Left forelimb (tissue), 1 donor: ENCODE measurements around the gene POMZP3.
"Not testable (repeated sequence)": the region's sequence is repeated elsewhere in the genome, so short reads cannot be mapped to it uniquely, and the experiment has no call there.

ENCODE experiments used
- DNase-seq: peaks from one replicate; pipeline ENCODE4 v3.0.0-alpha.2; 2018; ENCODE audit warnings: low spot score

Gene POMZP3

DNA sequence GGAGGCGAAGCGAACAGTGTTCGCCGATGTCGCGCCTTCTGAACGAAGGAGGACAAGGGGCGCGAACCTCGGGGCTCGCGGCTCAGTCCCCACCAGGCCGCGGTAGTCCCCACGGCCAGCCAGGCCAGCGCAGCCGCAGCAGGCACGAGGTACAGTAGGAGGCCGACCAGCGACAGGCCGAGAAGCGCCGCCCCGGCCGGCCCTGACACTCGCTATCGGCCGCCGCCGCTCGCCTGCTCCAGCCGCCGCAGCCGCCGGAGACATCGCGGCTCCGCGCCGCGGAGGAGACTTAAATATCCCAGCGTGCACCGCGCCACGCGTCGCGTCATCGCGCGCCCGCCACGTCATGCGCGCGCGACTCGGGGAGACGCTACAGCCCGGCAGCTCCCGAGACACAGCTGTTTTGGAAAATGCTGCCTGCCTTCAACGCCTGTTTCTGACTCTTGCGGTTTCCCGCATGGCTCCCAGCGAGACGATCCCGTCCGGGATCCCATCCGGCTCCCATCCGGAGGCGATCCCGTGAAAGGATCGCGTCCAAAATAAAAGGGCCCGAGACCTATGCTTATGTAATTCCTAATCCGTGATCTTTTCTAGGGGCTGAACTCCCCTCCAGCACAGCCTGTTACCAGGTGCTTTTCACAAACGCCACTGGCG, at the start of gene POMZP3:
Gene POMZP3 (minus strand): TSS at position 291 of the 654 bp plus-strand sequence. CDS start 1,215 bp downstream, outside the sequence.
- peak; percentile 76 for DNase-seq

DNA sequence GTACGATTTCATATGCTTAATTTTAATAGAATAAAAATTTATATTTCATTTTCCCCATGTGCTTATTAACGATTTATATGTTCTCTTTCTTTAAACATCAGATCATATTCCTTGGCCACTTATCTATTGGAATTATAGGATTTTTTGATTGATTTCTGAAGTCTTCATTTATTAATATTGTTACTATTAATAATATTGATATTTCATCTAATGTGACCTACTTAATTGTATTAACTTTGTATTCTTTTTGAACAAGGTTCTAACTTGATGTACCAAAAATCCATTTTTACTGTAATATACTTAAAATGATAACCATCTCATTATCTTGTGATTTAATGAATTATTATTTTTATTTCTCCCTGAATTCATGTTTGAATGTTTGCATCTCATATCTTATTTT, 48.7 kb upstream of the POMZP3 start:
- not testable (repeated sequence) for DNase-seq

DNA sequence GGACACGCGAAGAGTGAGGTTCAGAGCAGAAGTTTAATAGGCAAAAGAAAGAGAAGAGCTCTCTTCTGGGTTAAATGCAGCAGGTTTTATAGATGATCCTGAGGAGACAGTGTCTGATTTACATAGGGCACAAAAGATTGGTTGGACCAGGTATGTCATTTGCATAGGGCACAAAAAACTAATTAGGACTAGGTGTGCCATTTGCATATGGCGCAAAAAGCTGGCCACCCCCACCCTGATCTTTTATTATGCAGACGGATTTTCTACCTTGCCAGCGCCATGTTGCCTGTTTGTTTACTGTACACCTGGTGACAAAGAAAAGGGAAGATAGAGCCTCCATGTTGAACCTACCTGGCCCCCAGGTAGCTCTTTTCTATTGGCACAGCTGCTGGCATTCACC, 46.3 kb upstream of the POMZP3 start:
- not testable (repeated sequence) for DNase-seq

DNA sequence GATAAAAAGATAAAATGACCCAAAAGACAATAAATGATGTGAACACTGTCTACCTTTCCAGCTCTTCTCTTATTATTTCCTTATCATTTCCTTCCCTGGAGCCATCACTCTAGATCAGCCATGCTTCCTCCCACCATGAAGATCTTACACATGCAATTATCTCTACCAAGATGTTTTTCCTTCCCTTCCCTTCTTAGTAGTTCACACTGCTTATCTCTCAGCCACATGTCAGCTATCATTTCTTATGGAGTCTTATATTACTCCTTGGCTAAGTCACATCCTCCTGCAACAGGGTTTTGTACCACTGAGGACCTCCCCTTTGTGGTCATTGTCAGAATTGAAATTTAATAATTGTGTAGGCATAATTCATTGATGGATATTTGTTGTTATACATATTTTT, 32.1 kb upstream of the POMZP3 start:
- not testable (repeated sequence) for DNase-seq

DNA sequence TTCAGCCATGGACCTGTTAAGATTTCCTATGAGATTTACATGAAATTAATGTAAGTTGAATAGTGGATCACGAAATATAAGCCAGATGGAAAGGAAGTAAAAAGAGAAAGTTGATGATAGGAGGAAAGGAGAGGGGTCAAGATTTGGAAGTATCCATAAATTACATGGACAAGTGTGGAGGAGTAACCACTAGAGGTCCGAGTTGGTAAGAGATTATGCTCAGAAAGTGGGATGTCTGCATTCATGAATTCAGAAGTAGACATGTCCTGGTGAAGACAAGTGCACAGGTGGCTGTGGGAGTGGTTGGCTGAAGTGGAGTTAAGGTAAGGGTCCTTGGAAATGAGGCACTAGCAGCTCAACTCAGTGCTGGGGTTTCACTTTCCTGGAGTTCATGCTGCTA, 29.3 kb upstream of the POMZP3 start:
- DNase-seq: not testable (repeated sequence)

DNA sequence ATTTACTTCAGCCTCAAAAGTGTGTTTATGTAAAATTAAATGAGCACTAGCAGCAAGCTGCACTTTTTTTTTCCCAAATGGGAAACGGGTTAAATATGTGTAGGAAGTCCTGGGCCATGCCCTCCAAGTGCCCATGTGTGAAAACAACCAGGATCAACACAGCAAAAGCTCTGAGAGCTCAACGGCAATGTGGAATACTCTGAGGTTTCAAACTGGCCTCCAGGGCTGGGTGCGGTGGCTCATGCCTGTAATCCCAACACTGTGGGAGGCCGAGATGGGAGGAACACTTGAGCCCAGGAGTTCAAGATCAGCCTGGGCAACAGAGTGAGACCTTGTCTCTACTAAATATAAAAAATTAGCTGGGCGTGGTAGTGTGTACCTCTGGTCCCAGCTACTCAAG, 15.5 kb upstream of the POMZP3 start:
- not testable (repeated sequence) for DNase-seq

DNA sequence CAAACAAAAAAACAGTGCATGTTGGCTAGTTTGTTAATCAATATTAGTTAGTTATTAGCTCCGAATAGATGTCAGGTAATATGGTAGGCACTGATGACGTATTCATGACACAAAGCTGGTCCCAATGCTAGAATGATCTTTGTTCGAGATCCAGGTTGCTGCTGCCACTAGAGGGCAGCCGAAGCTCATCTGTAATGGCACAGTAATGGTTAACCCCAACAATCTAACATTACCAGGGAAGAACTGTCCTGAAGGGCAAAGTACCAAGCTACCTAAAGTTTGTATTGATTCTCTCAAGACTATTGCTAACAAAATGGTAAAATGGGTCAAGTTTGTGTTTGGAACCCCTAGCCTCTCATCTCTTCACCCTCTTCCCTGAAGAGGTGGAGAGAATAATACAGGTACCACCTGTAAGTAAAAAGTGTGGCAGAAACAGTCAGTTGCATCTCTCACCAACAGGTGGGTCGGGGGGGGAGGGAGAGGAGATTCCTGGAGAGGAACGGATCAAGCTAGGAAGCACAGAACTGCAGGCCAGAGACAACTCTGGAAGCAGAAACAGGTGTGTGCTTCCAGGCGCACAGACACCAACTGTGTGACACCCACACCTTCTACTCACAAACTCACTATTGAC, 10.1 kb upstream of the POMZP3 start:
- not testable (repeated sequence) for DNase-seq

DNA sequence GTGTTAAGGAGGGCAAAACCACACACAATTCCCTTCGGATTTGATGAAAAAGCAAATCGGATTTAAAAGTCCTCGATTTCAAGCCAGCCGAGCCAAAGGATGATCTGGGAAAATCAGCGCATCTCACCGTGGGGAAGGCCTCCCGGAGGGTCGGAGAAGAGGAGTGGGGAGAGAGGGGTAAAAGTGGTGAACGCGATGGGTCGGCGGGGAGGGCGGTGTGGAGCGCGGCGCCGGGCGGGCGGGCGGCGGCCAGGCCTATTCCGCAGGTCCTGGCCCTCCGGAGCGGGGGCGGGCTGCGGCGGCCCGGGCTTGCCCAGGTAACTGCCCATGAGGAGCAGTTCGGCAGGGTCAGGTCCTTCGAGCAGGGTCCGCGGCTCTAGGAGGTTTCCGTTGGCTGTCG, 498 bp downstream of the POMZP3 start:
- peak; percentile 67 for DNase-seq

DNA sequence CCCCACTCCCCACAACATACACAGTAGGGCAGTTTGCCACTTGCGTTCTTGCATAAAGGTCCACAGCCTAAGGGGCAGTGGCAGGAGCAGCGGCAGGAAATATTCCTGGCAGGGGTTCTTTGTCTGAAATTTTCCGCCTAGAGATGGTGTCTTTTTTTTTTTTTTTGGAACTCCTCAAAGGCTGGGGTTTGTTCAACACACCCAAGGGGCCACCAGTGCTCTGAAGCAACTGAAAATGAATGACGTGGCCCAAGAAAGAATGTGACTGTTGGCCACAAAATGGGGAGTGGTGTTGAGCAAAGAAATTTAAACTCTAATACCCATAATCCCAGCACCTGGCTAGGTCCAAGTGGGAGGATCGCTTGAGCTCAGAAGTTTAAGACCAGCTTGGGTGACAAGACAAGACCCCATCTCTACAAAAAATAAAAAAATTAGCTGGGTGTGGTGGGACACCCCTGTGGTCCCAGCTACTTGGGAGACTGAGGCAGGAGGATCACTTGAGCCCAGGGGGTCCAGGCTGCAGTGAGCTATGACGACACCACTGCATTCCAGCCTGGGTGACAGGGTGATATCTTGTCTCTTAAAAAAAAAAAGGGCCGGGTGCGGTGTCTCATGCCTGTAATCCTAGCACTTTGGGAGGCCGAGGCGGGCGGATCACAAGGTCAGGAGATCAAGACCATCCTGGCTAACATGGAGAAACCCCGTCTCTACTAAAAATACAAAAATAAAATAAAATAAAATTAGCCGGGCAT, 7.5 kb downstream of the POMZP3 start:
- not testable (repeated sequence) for DNase-seq

DNA sequence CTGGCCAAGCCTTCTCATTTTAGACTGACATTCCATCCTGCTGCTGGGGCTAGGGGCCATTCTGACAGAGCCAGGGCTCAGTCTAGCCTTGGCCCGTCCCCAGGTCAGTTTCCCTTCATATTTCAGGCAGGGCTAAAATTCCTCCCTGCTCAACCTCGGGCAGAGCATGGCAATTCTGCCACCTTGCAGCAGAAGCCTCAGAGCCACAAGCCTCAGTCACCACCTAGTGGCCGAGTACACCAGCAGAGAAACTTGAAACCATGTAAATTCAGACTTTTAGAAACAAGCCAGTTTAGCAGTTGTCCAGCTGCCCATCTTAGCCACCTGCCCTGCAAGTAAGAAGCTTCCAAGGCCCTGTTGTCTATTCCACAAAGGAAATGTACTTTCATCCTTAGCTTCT, 13.3 kb downstream of the POMZP3 start:
- not testable (repeated sequence) for DNase-seq

DNA sequence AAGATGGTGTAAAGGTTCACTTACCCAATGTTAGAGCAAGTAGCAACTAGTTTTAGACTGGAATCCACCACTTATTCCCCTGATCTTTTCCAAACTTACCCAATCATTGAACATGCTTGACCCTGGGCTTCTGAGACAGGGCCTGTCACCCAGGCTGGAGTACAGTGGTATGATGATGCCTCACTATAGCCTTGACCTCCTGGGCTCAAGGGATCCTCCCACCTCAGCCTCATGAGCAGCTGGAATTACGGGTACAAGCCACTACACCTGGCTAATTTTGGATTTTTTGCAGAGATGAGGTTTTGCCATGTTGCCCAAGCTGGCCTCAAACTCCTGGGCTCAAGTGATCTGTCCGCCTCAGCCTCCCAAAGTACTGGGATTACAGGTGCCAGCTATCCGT, 14.8 kb downstream of the POMZP3 start:
- not testable (repeated sequence) for DNase-seq

DNA sequence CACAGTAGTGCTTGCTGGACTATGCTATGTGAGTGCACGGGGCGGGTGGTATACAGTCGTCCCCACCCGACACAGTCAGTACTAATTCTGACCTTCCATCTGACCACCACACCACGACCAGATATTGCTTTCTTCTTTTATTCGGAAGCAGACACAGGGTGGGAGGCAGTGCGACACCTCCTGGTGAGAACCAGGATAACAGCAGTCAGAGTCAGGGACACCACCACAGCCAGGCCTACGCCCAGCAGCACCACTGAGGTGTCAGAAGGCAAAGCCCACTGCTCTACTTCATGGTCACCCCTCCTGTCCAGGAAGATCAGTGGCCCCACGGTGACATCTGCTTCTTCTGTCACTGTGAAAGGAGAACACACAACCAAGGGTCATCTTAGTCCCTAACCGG, 17.2 kb downstream of the POMZP3 start:
- not testable (repeated sequence) for DNase-seq

DNA sequence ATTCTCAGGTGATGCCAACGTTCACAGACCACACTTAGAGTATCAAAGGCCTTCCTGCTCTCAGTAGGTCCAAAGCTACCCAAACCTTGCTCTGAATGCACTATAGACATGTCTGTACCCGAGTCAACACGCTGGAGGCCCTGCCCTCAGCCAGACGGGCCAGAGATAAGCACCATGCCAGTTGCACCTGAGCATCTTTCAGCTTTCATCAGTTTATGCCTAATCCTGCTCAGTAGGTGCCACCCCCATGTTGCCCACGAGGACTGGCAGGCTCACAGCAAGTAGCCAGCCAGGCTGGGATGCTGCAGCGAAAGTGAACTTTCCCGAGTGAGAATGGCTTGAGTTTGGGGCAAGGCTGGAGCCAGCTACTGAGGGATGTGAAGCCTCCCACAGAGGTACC, 18.6 kb downstream of the POMZP3 start:
- not testable (repeated sequence) for DNase-seq

DNA sequence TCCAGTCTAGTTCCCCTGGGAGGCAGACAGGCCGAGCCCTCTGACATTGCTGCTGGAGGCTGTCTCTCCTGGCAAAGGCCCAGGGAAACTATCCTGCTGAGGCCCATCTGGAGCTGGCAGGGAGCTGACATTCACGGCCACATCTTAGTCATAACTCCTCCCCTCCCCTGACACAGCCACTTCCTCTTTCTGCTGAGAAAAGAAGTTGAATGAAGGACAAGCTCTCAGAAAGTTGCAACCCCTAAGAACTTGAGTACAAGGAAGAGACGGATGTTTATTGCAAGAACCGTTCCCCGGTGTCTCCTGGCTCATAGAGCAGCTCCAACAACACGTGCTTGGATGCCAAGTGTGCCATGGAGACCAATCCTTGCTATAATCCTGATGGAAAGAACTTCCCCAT, 21.1 kb downstream of the POMZP3 start:
- DNase-seq: not testable (repeated sequence)

DNA sequence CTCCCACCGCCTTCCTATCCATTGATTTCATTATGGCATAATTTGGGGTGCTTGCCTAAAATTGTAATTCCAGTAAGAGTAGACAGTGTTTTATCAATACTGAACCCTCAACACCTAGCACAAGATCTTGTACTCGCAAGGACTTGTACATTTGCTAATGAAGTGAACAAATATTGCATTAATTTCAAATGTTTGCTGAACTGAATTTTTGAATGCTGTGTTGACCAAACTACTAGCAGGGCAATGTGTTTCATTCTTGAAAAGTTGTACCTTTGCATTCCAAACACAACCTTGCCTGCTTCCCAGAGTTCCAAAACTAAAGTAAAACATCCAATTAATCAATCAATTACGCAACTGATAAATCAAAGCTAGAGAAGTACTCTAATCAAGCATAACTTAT, 26.4 kb downstream of the POMZP3 start:
- not testable (repeated sequence) for DNase-seq

DNA sequence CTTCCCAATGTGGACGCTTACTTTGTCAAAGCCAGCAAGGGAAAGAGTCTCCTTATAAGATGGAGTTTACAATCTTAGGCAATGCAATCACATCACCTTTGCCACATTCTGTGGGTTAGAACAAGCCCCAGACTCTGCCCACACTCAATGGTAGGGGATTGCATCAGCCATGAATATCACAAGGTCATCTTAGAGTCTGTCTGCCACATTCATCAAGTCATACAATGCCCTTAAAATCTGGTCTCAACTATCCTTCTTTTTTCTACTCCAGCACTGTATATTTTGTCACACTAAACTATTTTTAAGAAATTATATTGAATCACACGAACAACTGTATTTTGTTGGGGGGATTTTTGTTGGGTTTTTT, 27.0 kb downstream of the POMZP3 start:
- DNase-seq: not testable (repeated sequence)

DNA sequence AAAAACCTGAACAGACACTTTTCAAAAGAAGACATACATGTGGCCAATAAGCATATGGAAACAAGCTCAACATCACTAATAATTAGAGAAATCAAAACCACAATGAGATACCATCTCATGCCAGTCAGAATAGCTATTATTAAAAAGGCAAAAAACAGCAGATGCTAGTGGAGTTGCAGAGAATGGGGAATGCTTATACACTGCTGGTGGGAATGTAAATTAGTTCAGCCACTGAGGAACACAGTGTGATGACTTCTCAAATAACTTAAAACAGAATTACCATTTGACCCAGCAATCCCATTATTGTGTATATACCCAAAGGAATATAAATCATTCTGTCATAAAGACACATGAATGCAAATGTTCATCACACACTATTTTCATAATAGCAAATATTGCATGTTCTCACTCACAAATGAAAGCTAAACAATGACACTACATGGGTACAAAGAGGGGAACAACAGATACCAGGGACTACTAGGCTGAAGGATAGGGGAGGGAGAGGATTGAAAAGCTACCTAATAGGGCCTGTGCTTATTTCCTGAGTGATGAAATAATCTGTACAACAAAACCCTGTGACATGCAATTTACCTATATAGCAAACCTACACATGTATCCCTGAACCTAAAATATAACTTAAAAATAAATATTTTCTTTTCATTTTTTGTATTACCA, 28.4 kb downstream of the POMZP3 start:
- not testable (repeated sequence) for DNase-seq

DNA sequence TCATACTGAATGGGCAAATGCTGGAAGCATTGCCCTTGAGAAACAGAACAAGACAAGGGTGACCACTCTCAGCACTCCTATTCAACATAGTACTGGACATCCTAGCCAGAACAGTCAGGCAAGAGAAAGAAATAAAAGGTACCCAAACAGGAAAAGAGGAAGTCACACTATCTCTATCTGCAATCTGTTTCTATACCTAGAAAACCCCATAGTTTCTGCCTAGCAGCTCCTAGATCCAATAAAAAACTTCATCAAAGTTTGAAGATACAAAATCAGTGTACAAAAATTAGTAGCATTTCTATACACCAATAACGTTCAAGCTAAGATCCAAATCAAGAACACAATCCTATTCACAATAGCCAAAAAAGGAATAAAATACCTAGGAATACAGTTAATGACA, 29.8 kb downstream of the POMZP3 start:
- not testable (repeated sequence) for DNase-seq

DNA sequence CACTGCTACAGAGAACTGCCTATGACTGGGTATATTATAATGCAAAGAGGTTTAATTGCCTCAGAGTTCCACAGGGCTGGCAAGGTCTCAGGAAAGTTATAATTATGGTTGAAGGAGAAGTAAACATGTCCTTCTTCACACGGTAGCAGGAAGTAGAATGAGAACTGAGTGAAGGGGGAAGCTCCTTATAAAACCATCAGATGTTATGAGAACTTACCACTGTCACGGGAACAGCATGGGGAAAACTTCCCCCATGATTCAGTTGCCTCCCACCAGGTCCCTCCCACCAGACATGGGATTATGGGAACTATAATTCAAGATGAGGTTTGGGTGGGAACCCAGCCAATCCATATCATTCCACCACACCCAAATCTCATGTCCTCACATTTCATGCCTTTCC, 34.4 kb downstream of the POMZP3 start:
- DNase-seq: not testable (repeated sequence)

DNA sequence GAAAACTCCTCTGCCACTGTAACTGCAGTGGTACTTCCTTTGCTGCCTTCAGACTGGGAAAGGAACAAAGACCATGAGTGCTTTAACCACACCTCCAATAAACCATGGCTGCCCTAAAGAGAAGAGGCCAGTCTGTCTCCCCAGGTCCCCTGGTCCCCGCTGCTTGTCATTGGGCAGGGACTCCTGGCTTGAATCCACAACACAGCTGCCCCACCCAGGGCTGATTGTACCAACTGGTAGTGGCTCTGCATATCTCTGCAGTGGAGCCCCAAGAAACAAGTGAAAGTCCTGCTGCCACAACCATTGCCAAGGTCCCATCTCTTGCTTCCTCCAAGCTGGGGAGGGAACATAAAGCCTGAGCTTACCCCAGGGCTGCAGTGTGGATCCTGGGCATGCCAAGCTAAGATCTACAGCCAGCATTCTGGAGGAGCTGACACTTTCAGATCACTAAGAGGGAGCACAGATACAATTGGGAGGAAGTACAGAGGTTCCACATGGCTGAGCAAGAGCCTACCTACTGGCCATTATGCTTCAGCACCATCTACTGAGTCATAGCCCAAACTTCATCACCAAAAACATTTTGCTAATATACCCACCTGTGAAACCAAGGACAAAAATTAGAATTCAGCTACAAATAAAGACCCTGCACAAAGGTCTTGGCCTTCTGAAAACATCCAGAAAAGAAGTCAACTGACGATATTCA, 35.3 kb downstream of the POMZP3 start:
- DNase-seq: not testable (repeated sequence)

DNA sequence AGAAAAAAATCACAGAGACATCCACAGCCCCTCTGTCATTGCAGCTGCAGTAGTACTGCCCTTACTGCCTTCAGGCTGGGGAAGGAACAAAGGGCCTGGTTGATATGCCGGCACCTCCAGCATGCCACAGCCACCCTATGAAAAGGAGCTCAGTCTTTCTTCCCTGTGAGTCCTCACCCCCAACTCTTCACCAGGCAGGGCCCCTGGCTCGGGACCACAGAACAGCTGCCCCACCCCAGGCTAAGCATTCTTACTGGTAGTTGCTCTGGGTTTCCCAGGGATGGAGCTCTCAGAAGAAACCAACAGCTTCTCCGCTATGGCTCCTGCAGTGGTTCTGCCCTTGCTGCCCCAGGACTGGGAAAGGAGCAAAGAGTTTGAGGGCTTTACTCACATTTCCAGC, 36.0 kb downstream of the POMZP3 start:
- not testable (repeated sequence) for DNase-seq

DNA sequence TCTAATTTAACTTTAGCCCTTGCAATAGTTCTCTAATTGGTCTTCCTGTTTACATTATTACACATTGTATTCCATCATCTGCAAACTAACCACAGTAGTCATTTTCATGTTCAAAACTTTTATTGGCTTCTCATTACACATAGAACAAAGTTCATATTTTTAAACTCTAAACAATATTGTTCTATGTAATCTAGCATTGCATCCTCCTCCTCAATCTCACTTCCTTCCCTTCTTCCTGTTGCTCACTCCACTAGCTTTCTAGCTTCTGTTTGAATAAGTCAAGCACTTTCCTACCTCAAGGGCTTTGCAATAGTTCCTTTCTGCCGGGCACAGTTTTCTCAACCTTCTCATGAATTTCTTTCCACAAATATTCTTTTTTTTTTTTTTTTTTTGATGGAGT, 38.5 kb downstream of the POMZP3 start:
- DNase-seq: not testable (repeated sequence)
